ENCODE measurements around the gene SPIN3. TPM values are rescaled to one million over a fixed set of nuclear protein-coding genes. Genes with fewer than 3 reads are reported as not detected.

SPIN3 gene
- total and polyA plus RNA-seq, 10 of the 15 experiments (the other 5 are each of a cell fraction or from before 2014, with no cell fraction given): 2.1 to 12.3 (median 9.5) TPM

DNA sequence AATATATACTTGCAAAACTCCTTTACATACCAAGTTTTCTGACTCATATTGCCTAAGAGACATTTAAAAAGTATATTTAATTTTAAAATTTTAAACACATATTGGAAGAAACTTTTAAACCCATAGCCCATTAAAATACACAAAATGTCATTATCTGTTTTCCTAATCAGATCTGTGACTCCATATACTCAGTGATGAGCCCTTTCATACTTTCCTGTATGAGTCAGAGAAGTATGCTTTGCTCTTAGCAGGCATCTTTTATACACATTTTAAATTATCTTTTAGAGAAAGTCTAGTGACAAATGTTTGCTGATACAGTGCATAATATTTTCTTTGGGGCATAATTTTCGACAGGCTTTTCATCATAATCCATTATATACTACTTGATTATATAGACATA lies 26.4 kb downstream of the SPIN3 start (continued):
- TF ChIP-seq TCF3 (IDR thresholded peaks at IDR 0.05; ENCODE audit: borderline replicate concordance, insufficient read depth, low read depth, low read length) (no peak), TBL1XR1 (IDR thresholded peaks at IDR 0.05; ENCODE audit: low read depth, low read length) (no peak), ZNF217 (IDR thresholded peaks at IDR 0.05) (no peak), SIN3A (IDR thresholded peaks at IDR 0.05; ENCODE audit: low read depth, low read length) (no peak), RELA (IDR thresholded peaks at IDR 0.05; ENCODE audit: borderline replicate concordance, partially characterized antibody) (no peak), SMAD5 (IDR thresholded peaks at IDR 0.05; ENCODE audit: low read depth) (no peak)
- TF ChIP-seq, protein P1, sequence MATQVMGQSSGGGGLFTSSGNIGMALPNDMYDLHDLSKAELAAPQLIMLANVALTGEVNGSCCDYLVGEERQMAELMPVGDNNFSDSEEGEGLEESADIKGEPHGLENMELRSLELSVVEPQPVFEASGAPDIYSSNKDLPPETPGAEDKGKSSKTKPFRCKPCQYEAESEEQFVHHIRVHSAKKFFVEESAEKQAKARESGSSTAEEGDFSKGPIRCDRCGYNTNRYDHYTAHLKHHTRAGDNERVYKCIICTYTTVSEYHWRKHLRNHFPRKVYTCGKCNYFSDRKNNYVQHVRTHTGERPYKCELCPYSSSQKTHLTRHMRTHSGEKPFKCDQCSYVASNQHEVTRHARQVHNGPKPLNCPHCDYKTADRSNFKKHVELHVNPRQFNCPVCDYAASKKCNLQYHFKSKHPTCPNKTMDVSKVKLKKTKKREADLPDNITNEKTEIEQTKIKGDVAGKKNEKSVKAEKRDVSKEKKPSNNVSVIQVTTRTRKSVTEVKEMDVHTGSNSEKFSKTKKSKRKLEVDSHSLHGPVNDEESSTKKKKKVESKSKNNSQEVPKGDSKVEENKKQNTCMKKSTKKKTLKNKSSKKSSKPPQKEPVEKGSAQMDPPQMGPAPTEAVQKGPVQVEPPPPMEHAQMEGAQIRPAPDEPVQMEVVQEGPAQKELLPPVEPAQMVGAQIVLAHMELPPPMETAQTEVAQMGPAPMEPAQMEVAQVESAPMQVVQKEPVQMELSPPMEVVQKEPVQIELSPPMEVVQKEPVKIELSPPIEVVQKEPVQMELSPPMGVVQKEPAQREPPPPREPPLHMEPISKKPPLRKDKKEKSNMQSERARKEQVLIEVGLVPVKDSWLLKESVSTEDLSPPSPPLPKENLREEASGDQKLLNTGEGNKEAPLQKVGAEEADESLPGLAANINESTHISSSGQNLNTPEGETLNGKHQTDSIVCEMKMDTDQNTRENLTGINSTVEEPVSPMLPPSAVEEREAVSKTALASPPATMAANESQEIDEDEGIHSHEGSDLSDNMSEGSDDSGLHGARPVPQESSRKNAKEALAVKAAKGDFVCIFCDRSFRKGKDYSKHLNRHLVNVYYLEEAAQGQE (IDR thresholded peaks at IDR 0.05; ENCODE audit: low read depth, low read length): no peak
- TF ChIP-seq, protein P2, sequence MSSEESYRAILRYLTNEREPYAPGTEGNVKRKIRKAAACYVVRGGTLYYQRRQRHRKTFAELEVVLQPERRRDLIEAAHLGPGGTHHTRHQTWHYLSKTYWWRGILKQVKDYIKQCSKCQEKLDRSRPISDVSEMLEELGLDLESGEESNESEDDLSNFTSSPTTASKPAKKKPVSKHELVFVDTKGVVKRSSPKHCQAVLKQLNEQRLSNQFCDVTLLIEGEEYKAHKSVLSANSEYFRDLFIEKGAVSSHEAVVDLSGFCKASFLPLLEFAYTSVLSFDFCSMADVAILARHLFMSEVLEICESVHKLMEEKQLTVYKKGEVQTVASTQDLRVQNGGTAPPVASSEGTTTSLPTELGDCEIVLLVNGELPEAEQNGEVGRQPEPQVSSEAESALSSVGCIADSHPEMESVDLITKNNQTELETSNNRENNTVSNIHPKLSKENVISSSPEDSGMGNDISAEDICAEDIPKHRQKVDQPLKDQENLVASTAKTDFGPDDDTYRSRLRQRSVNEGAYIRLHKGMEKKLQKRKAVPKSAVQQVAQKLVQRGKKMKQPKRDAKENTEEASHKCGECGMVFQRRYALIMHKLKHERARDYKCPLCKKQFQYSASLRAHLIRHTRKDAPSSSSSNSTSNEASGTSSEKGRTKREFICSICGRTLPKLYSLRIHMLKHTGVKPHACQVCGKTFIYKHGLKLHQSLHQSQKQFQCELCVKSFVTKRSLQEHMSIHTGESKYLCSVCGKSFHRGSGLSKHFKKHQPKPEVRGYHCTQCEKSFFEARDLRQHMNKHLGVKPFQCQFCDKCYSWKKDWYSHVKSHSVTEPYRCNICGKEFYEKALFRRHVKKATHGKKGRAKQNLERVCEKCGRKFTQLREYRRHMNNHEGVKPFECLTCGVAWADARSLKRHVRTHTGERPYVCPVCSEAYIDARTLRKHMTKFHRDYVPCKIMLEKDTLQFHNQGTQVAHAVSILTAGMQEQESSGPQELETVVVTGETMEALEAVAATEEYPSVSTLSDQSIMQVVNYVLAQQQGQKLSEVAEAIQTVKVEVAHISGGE (CRISPR knock-in tag; IDR thresholded peaks at IDR 0.05): no peak

Data from GM12878 (cell line).